HG03571 (cell line): ENCODE measurements around the gene TJP1.
"Not testable (repeated sequence)": the region's sequence is repeated elsewhere in the genome, so short reads cannot be mapped to it uniquely, and the experiment has no call there.

Source experiments
- ATAC-seq: cut with Tn5 transposase; IDR thresholded peaks from one replicate; pipeline ENCODE4 v1.9.1; 2021; ENCODE audit not compliant: unreplicated experiment

TJP1 gene

DNA sequence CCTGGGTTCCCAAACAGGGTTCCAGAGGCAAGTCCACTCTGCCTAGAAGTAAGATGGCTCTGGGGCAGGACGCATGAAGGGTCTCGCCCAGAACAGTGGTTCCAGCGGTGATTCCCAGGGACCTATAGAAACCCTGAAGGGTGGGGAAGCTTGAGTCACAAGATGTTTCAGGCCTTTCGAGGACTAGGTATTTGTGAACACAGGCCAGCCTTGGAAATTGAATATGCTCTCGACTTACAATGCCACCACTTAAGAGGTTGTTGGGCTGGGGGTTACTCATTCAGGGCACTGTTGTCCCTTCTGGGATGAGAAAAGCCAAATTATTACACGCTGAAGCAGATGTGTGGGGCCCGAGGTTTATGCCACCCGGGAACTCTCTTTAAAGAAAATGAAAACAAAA lies 152.0 kb downstream of the TJP1 start:
- ATAC-seq: no peak

DNA sequence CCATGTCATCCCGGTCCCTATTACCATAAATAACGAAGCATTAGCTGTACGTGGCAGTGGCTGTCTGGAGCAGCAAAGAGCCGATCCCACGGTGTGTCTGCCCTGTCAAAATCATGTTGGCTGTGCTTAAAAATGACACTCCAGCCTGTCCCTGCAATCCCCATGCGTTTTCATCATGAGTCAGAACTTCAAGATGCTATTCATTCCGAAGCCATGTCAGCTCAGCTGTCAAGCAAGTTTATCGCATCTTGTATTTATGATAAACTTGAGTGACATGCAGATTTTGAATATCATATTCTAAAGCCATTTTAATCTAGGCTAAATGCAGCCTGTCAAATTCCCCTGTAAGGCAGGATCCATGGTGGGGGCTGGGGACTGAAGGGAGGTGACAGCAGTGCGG lies 152.4 kb downstream of the TJP1 start:
- ATAC-seq: no peak

DNA sequence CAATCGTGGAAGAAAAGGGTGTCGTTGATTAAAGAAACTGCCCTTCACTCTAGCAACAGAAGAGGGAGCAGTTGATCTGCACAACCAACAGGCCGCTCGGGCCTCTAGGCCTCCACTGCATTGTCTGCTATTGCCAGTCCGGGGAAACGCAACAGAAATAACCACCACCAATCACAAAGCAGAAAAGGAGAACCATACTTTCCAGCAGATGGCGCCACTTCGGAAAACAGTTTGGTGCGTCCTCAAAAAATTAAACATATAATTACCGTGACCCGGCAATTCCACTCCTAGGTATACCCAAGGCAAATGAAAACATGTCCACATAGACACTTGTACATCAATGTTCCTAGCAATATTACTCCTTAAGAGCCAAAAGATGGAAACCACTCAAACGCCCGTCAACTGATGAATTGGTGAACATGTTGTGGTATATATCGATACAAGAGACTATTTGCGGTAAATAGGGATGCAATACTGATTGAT lies 154.1 kb downstream of the TJP1 start:
- no peak for ATAC-seq

DNA sequence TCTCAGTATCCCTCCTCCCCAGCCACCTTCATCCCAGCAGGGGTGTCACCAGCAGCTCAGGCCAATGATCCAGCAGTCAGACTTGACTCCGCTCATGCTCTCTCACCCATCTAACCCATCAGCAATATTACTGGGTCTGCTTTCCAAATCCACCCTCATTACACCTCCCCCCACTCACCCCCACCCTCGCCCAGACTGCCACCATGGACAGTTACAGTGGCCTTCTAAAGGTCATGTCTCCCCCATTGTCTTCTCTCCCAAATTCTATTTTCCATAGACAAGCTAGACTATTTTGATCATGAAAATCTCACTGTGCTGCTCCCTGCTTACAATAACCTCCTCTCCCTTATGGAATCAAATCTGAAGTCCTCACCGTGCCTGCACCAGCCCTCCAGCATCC lies 156.0 kb downstream of the TJP1 start:
- no peak for ATAC-seq

DNA sequence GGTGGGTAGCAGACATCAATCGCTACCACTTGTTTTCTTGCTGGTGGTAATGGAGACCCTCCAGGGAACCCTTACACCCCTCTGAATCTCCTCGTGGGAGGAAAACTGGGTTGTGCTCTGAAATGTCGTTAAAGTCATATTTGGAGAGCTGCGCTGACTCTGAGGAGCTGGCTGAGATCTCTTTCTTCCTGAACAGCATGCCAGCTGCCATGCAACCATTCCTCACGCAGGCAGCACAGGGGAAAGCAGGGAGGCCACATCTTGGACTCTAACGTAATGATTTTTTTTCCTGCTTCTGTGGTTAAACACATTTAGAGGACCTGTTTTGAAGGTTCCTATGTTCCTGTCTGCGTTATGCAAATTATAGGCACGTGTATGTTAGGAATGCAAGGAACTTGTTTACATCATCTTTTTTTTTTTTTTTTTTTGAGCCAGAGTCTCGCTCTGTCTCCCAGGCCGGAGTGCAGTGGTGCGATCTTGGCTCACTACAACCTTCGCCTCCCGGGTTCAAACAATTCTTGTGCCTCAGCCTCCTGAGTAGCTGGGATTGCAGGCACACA lies 156.7 kb downstream of the TJP1 start:
- no peak for ATAC-seq

DNA sequence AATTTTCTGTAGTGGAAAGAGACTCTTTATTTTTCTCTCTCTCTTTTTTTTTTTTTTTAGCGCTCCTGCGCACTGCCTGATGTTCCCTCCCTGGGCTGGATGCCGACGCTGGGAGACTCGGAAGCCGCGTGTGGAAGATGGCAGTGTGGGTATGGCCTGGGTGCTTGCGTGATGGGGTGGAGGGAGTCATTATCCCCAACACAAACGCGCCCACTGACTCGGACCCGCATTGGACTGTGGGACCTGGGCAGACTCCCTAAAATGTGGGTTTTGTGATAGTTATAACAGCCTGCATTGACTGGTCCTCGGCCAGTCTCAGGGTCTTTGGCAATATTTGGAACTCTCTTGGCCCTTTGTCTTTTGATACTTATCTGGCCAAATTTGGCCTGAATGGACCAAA lies 157.9 kb downstream of the TJP1 start:
- ATAC-seq: no peak

DNA sequence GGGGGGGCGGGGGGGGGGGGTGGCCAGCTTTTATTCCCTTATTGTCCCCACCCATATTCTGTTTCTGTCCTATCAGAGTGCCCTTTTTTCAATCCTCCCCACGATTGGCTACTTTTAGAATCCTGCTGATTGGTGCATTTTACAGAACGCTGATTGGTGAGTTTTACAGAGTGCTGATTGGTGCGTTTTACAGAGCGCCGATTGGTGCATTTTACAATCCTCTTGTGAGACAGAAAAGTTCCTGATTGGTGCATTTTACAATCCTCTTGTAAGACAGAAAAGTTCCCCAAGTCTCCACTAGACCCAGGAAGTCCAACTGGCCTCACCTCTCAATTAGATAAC lies 164.8 kb downstream of the TJP1 start:
- not testable (repeated sequence) for ATAC-seq

DNA sequence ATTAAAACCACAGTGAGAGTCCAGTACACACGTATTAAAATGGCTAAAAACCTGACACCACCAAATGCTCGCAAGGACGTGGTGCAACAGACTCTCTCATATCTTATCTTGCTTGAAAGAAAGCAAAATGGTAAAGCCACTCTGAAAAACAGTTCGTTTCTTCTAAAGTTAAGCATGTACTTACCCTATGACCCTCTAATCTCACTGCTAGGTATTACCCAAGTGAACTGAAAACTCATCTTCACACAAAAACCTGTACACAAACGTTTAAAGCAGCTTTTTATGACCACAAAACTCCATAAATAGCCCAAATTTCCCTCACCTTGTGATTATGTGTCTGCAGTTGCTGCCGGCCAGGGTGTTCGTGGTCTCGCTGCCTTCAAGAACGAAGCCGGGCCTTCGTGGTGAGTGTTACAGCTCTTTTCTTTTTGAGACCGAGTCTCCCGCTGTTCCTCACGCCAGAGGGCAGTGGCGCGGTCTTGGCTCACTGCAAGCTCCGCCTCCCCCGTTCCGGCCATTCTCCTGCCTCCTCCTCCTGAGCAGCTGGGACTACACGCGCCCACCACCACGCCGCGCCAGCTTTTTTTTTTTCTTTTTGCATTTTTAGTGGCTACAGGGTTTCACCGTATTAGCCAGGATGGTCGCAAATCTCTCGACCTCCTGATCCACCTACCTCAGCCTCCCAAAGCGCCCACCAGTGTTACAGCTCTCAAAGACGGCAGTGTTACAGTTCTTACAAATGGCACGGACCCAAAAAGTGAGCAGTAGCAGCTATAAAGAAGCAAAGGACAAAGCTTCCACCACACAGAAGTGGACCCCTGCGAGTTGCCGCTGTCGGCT lies 165.4 kb downstream of the TJP1 start:
- no peak for ATAC-seq

DNA sequence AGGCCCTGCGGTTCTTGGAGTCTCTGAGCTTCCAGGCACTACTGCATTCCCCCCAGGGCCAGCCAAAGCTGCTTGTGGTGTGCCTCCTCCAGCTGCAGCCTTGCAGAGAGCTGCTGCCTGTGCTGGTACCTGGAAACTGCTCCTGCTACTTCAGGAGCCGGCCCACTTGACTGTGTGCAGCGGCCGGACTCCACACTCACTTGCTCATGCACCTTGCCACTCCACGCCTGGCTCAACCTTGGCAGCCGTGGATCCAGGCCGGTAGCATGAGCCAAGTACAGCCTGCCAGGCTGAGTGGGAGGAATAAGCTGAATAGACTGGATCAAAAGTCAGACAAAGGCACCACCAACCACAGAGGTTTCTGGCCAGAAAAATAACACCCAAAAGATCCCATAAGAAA lies 169.7 kb downstream of the TJP1 start:
- no peak for ATAC-seq

DNA sequence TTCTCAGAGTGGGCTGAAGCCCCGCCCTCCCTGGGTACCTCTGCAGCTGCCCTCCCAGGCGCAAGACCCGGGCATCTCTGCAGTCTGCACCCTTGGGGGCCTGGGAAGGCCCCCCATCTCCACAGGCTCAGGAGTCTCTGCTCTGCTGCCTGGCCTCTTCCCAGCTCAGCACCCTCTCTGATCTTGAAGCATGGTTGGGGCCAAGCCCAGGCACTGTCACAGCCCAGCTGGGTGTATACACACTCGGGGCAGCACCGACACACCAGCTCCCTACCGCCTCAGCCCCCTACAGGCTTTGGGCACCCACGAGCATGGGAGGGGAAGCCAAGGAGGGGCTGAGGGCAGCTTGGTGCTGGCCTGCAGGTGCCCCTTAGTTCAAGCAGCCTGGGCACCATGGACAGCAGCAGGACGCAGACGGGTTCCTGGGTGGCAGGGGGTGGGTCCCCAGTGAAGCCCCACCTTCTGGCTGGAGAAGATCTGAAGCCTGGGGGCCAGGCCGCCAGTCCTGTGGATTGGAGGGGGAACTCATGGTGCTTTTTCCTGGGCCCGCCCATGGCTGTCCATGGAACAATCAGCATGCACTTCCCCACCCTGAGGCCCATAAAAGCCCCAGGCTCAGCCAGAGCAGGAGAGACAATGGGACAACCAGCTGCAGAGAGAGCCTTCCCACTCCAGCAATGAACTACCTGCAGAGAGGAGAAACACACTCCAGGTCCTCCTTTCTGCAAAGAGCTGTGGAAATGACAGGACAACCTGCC lies 170.6 kb downstream of the TJP1 start:
- ATAC-seq: no peak
